HepG2 (cell line): ENCODE data around the gene SLC25A43. TPM values are rescaled to one million over a fixed set of nuclear protein-coding genes. Genes with fewer than 3 reads are reported as not detected.

Source experiments
- ETV5 ChIP-seq: IDR thresholded peaks from 2 replicates; pipeline ENCODE4 v1.6.1; 2018; ENCODE audit warnings: missing biosample characterization, missing genetic modification reagents, inconsistent platforms, borderline replicate concordance
- NFYC ChIP-seq: IDR thresholded peaks from 2 replicates; pipeline ENCODE4 v1.6.1; 2016; ENCODE audit warnings: missing genetic modification reagents, missing compliant biosample characterization
- RNF2 ChIP-seq: fragments of 450-650 bp; conservative IDR thresholded peaks from 2 replicates; pipeline ENCODE4 v1.6.1; 2016; ENCODE audit warnings: low read depth
- SPEN ChIP-seq: sonication (generic); formaldehyde crosslinking; IDR thresholded peaks from 2 replicates; pipeline ENCODE4 v1.5.1; 2020; ENCODE audit warnings: low read depth, mild to moderate bottlenecking, missing genetic modification reagents
- ZNF564 ChIP-seq: sonication (generic); formaldehyde crosslinking; IDR thresholded peaks from 2 replicates; pipeline ENCODE4 v1.8.1; 2023; ENCODE audit warnings: mild to moderate bottlenecking, missing genetic modification reagents
- polyA plus RNA-seq, 8 experiments: library from polyadenylated mRNA; depleted of rRNA in 3 of 8; stranded (reverse) in 7 of 8; unstranded in 1 of 8; fragments of >200 nt; fragmentation: Illumina TruSeq in 4 of 8; extraction: Trizol in 4 of 8; gene quantifications; 2 replicates each; pipeline versions ENCODE4 v1.2.1 to v1.2.3, GENCODE V29; 2011 to 2016; ENCODE audit warnings: low read depth in 4 of 8, missing spikeins in 1 of 8, mixed read lengths in 1 of 8; ENCODE audit not compliant: insufficient read depth in 1 of 8
- total RNA-seq, 5 experiments: library from RNA; depleted of rRNA; stranded (reverse); fragments of >200 nt; fragmentation: Illumina TruSeq; extraction: Trizol; gene quantifications; 2 replicates each; pipeline ENCODE4 v1.2.3, GENCODE V29; 2016; ENCODE audit warnings: low read depth in 1 of 5
- TF ChIP-seq, protein P1 (sequence below): sonication (generic); formaldehyde crosslinking; IDR thresholded peaks from 2 replicates; pipeline ENCODE4 v1.4.0; 2020; ENCODE audit warnings: missing genetic modification reagents
- TF ChIP-seq, protein P2 (sequence below): sonication (generic); formaldehyde crosslinking; IDR thresholded peaks from 2 replicates; pipeline ENCODE4 v1.4.0; 2020; ENCODE audit warnings: missing genetic modification reagents, mild to moderate bottlenecking, borderline replicate concordance
- TF ChIP-seq, protein P3 (sequence below): sonication (generic); formaldehyde crosslinking; IDR thresholded peaks from 2 replicates; pipeline ENCODE4 v1.4.0; 2020; ENCODE audit warnings: missing genetic modification reagents
- TF ChIP-seq, protein P4 (sequence below): IDR thresholded peaks from 2 replicates; pipeline ENCODE4 v1.6.1; 2016
- TF ChIP-seq, protein P5 (sequence below), 2 experiments: fragments of 450-650 bp in 1 of 2; sonication (generic) in 1 of 2; formaldehyde crosslinking in 1 of 2; IDR thresholded peaks; 2 replicates each; pipeline versions ENCODE4 v1.6.1 to v1.8.0; 2016 to 2022; ENCODE audit warnings: antibody characterized with exemption in 1 of 2, mild to moderate bottlenecking in 1 of 2, missing genetic modification reagents in 1 of 2

The SLC25A43 gene
- total and polyA plus RNA-seq, 2 of the 13 experiments (the other 11 are each of a cell fraction or from before 2014, with no cell fraction given): 5.8 to 13.2 TPM

DNA sequence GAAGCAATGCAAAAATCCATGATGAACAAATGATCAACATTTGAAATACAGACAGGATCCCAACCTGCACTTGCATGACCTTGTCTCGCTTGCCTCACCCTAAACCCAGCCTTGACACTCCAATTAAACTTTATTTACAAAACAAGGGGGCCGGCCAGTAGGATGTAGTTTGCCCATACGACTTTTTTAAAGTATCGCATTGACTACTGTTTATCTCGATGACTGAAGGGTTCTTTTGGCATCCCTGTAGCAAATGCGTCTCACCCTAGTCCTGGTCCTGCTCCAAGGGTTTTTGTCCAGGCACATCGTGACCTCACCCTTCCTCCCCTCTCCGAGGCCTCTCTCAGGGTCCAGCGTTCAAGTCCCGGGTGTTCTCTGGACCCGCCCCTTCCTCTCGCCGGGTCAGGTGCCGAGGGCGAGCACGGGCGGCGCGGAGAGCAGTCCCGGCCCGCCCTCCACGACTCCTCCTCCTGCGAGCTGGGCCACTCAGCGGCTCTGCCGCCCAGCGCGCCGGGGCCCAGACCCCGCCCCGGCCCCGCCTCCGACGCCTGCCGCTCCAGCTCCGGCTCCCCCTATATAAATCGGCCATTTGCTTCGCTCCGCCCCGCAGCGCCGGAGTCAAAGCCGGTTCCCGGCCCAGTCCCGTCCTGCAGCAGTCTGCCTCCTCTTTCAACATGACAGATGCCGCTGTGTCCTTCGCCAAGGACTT lies 68.9 kb downstream of the SLC25A43 start, which contains the start of gene SLC25A5 (continued):
- TF ChIP-seq, protein P1, sequence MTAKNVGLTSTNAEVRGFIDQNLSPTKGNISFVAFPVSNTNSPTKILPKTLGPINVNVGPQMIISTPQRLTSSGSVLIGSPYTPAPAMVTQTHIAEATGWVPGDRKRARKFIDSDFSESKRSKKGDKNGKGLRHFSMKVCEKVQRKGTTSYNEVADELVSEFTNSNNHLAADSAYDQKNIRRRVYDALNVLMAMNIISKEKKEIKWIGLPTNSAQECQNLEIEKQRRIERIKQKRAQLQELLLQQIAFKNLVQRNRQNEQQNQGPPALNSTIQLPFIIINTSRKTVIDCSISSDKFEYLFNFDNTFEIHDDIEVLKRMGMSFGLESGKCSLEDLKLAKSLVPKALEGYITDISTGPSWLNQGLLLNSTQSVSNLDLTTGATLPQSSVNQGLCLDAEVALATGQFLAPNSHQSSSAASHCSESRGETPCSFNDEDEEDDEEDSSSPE (CRISPR knock-in tag): peak; percentile 90
- TF ChIP-seq SPEN (CRISPR knock-in tag) (peak; percentile 48; the same call in 1 of the 2 replicates), NFYC (CRISPR knock-in tag) (peak; percentile 59), ZNF564 (CRISPR knock-in tag) (no peak), RNF2 (peak; percentile 55; the same call in 1 of the 2 replicates), ETV5 (CRISPR knock-in tag) (peak; percentile 7; the same call in 1 of the 2 replicates)
- TF ChIP-seq, protein P2, sequence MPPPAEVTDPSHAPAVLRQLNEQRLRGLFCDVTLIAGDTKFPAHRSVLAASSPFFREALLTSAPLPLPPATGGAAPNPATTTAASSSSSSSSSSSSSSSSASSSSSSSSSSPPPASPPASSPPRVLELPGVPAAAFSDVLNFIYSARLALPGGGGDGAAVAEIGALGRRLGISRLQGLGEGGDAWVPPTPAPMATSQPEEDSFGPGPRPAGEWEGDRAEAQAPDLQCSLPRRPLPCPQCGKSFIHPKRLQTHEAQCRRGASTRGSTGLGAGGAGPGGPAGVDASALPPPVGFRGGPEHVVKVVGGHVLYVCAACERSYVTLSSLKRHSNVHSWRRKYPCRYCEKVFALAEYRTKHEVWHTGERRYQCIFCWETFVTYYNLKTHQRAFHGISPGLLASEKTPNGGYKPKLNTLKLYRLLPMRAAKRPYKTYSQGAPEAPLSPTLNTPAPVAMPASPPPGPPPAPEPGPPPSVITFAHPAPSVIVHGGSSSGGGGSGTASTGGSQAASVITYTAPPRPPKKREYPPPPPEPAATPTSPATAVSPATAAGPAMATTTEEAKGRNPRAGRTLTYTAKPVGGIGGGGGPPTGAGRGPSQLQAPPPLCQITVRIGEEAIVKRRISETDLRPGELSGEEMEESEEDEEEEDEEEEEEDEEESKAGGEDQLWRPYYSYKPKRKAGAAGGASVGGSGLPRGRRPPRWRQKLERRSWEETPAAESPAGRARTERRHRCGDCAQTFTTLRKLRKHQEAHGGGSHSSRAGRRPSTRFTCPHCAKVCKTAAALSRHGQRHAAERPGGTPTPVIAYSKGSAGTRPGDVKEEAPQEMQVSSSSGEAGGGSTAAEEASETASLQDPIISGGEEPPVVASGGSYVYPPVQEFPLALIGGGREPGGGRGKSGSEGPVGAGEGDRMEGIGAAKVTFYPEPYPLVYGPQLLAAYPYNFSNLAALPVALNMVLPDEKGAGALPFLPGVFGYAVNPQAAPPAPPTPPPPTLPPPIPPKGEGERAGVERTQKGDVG: no peak
- TF ChIP-seq, protein P3, sequence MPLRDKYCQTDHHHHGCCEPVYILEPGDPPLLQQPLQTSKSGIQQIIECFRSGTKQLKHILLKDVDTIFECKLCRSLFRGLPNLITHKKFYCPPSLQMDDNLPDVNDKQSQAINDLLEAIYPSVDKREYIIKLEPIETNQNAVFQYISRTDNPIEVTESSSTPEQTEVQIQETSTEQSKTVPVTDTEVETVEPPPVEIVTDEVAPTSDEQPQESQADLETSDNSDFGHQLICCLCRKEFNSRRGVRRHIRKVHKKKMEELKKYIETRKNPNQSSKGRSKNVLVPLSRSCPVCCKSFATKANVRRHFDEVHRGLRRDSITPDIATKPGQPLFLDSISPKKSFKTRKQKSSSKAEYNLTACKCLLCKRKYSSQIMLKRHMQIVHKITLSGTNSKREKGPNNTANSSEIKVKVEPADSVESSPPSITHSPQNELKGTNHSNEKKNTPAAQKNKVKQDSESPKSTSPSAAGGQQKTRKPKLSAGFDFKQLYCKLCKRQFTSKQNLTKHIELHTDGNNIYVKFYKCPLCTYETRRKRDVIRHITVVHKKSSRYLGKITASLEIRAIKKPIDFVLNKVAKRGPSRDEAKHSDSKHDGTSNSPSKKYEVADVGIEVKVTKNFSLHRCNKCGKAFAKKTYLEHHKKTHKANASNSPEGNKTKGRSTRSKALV: no peak
- TF ChIP-seq, protein P4, sequence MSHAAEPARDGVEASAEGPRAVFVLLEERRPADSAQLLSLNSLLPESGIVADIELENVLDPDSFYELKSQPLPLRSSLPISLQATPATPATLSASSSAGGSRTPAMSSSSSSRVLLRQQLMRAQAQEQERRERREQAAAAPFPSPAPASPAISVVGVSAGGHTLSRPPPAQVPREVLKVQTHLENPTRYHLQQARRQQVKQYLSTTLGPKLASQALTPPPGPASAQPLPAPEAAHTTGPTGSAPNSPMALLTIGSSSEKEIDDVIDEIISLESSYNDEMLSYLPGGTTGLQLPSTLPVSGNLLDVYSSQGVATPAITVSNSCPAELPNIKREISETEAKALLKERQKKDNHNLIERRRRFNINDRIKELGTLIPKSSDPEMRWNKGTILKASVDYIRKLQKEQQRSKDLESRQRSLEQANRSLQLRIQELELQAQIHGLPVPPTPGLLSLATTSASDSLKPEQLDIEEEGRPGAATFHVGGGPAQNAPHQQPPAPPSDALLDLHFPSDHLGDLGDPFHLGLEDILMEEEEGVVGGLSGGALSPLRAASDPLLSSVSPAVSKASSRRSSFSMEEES (CRISPR knock-in tag): peak; percentile 18; the same call in 1 of the 2 replicates
- TF ChIP-seq, protein P5, sequence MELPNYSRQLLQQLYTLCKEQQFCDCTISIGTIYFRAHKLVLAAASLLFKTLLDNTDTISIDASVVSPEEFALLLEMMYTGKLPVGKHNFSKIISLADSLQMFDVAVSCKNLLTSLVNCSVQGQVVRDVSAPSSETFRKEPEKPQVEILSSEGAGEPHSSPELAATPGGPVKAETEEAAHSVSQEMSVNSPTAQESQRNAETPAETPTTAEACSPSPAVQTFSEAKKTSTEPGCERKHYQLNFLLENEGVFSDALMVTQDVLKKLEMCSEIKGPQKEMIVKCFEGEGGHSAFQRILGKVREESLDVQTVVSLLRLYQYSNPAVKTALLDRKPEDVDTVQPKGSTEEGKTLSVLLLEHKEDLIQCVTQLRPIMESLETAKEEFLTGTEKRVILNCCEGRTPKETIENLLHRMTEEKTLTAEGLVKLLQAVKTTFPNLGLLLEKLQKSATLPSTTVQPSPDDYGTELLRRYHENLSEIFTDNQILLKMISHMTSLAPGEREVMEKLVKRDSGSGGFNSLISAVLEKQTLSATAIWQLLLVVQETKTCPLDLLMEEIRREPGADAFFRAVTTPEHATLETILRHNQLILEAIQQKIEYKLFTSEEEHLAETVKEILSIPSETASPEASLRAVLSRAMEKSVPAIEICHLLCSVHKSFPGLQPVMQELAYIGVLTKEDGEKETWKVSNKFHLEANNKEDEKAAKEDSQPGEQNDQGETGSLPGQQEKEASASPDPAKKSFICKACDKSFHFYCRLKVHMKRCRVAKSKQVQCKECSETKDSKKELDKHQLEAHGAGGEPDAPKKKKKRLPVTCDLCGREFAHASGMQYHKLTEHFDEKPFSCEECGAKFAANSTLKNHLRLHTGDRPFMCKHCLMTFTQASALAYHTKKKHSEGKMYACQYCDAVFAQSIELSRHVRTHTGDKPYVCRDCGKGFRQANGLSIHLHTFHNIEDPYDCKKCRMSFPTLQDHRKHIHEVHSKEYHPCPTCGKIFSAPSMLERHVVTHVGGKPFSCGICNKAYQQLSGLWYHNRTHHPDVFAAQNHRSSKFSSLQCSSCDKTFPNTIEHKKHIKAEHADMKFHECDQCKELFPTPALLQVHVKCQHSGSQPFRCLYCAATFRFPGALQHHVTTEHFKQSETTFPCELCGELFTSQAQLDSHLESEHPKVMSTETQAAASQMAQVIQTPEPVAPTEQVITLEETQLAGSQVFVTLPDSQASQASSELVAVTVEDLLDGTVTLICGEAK (IDR thresholded peaks at IDR 0.05): no peak
- TF ChIP-seq, protein P5 (CRISPR knock-in tag; IDR thresholded peaks at IDR 0.05): peak; percentile 92
